Neural cell (in vitro differentiated cells): ENCODE measurements around the gene POLR2C. TPM values are rescaled to one million over a fixed set of nuclear protein-coding genes. Genes with fewer than 3 reads are reported as not detected.
"Not testable (repeated sequence)": the region's sequence is repeated elsewhere in the genome, so short reads cannot be mapped to it uniquely, and the experiment has no call there.

ENCODE experiments used
- H2AFZ ChIP-seq: fragments of 200-600, 300-800 bp; sonication (generic), shearing (Covaris generic); 2 replicates; pipeline ENCODE4 v1.6.0; 2014; ENCODE audit warnings: low read depth, mild to moderate bottlenecking, antibody characterized with exemption, low read length, moderate library complexity
- H3F3A ChIP-seq: fragments of 200-600 bp; shearing (Covaris generic); 2 replicates; pipeline ENCODE4 v1.6.1; 2016; ENCODE audit warnings: mild to moderate bottlenecking, moderate library complexity, mixed read lengths, antibody characterized with exemption, low read length; ENCODE audit not compliant: insufficient read depth, poor library complexity, severe bottlenecking
- H3K27ac ChIP-seq: fragments of 200-600, 300-800 bp; sonication (generic), shearing (Covaris generic); 2 replicates; pipeline ENCODE4 v1.5.1; 2014; ENCODE audit warnings: mild to moderate bottlenecking, low read length, moderate library complexity
- H3K27me3 ChIP-seq: fragments of 300-800, 200-600 bp; sonication (generic), shearing (Covaris generic); 2 replicates; pipeline ENCODE4 v1.6.0; 2014; ENCODE audit warnings: mild to moderate bottlenecking, low read depth, low read length, moderate library complexity; ENCODE audit not compliant: insufficient read depth
- H3K36me3 ChIP-seq: fragments of 300-800, 200-600 bp; sonication (generic), shearing (Covaris generic); 2 replicates; pipeline ENCODE4 v1.5.1; 2014; ENCODE audit warnings: mild to moderate bottlenecking, antibody characterized with exemption, low read length, moderate library complexity; ENCODE audit not compliant: insufficient read depth
- H3K4me2 ChIP-seq: fragments of 300-800, 200-600 bp; sonication (generic), shearing (Covaris generic); 2 replicates; pipeline ENCODE4 v1.6.0; 2014; ENCODE audit warnings: mild to moderate bottlenecking, low read length
- H3K4me3 ChIP-seq: fragments of 300-800, 200-600 bp; sonication (generic), shearing (Covaris generic); 2 replicates; pipeline ENCODE4 v1.5.1; 2014; ENCODE audit warnings: mild to moderate bottlenecking, low read length, moderate library complexity
- H3K79me2 ChIP-seq: fragments of 200-600 bp; shearing (Covaris generic); replicated peaks from 2 replicates; pipeline ENCODE4 v1.6.0; 2014; ENCODE audit warnings: mild to moderate bottlenecking, low read length, moderate library complexity; ENCODE audit not compliant: insufficient read depth
- H3K9ac ChIP-seq: fragments of 300-800, 200-600 bp; sonication (generic), shearing (Covaris generic); 2 replicates; pipeline ENCODE4 v1.6.1; 2016; ENCODE audit warnings: mild to moderate bottlenecking, low read length, mixed read lengths
- H3K9me2 ChIP-seq: fragments of 200-600 bp; shearing (Covaris generic); 2 replicates; pipeline ENCODE4 v1.6.1; 2016; ENCODE audit warnings: mild to moderate bottlenecking, low read length, mixed read lengths; ENCODE audit not compliant: insufficient read depth
- H3K9me3 ChIP-seq: fragments of 200-600, 300-800 bp; sonication (generic), shearing (Covaris generic); 2 replicates; pipeline ENCODE4 v1.6.1; 2016; ENCODE audit warnings: mild to moderate bottlenecking, mixed run types, low read length, moderate library complexity, mixed read lengths
- H4K20me1 ChIP-seq: fragments of 200-600 bp; shearing (Covaris generic); 2 replicates; pipeline ENCODE4 v1.6.1; 2016; ENCODE audit warnings: mild to moderate bottlenecking, mixed run types; ENCODE audit not compliant: insufficient read depth
- CTCF ChIP-seq: fragments of 450-650 bp; IDR thresholded peaks from 2 replicates; pipeline ENCODE4 v1.5.1; 2014; ENCODE audit warnings: antibody characterized with exemption, mild to moderate bottlenecking, moderate library complexity; ENCODE audit not compliant: poor library complexity, severe bottlenecking
- EP300 ChIP-seq: fragments of 450-650 bp; conservative IDR thresholded peaks from 2 replicates; pipeline ENCODE4 v1.6.1; 2014; ENCODE audit warnings: antibody characterized with exemption, mild to moderate bottlenecking, moderate library complexity; ENCODE audit not compliant: poor library complexity, severe bottlenecking
- EZH2 ChIP-seq: fragments of 200-600, 300-800 bp; shearing (Covaris generic), sonication (generic); IDR thresholded peaks from 2 replicates; pipeline ENCODE4 v1.6.1; 2014; ENCODE audit warnings: antibody characterized with exemption, low read length, borderline replicate concordance, mild to moderate bottlenecking; ENCODE audit not compliant: insufficient read depth, poor library complexity, severe bottlenecking
- MXI1 ChIP-seq: fragments of 450-650 bp; conservative IDR thresholded peaks from 2 replicates; pipeline ENCODE4 v1.6.1; 2014; ENCODE audit warnings: antibody characterized with exemption, mild to moderate bottlenecking; ENCODE audit not compliant: poor library complexity, severe bottlenecking
- POLR2AphosphoS5 ChIP-seq: IDR thresholded peaks from 2 replicates; pipeline ENCODE4 v1.6.1; 2012
- RAD21 ChIP-seq: fragments of 450-650 bp; conservative IDR thresholded peaks from 2 replicates; pipeline ENCODE4 v1.6.1; 2014; ENCODE audit warnings: antibody characterized with exemption, mild to moderate bottlenecking, moderate library complexity
- REST ChIP-seq: IDR thresholded peaks from 2 replicates; pipeline ENCODE4 v1.6.1; 2012; ENCODE audit warnings: borderline replicate concordance
- SMC3 ChIP-seq: fragments of 450-650 bp; conservative IDR thresholded peaks from 2 replicates; pipeline ENCODE4 v1.6.1; 2014; ENCODE audit warnings: antibody characterized with exemption, mild to moderate bottlenecking, moderate library complexity; ENCODE audit not compliant: poor library complexity
- TAF1 ChIP-seq: IDR thresholded peaks from 2 replicates; pipeline ENCODE4 v1.6.1; 2012; ENCODE audit warnings: low read depth
- polyA plus RNA-seq: library from polyadenylated mRNA; depleted of rRNA; stranded (reverse); fragments of >200 nt; gene quantifications from 2 replicates; pipeline ENCODE4 v1.2.3, GENCODE V29; 2014

The POLR2C gene
- polyA plus RNA-seq, 1 donor from 2014 or later: 109 TPM

GRCh38 chr16:57497121-57497520 lies 34.6 kb downstream of the POLR2C start:
- Histone ChIP-seq H3K4me2 (no peak overlapping the region), H4K20me1 (no peaks in the 10 kb centered on the region), H3F3A (no peaks in the 10 kb centered on the region), H3K4me3 (no peak overlapping the region), H3K79me2 (no peaks in the 10 kb centered on the region), H3K9me3 (no peaks in the 10 kb centered on the region), H3K27me3 (no peaks in the 10 kb centered on the region), H3K9me2 (no peaks in the 10 kb centered on the region), H3K9ac (no peak overlapping the region), H3K27ac (no peak overlapping the region), H2AFZ (no peak overlapping the region), H3K36me3 (no peaks in the 10 kb centered on the region)
- TF ChIP-seq SMC3 (no peak), EP300 (no peak), RAD21 (no peak), MXI1 (no peak), TAF1 (no peak), EZH2 (no peak), CTCF (no peak), REST (no peak), POLR2AphosphoS5 (no peak)

- Histone ChIP-seq H3K4me3 (no peak overlapping the region), H3F3A (no peaks in the 10 kb centered on the region), H3K79me2 (no peaks in the 10 kb centered on the region), H3K4me2 (no peak overlapping the region), H3K9me2 (no peaks in the 10 kb centered on the region), H3K9ac (no peak overlapping the region), H3K27ac (no peak overlapping the region), H3K9me3 (no peaks in the 10 kb centered on the region), H2AFZ (no peak overlapping the region), H3K36me3 (no peaks in the 10 kb centered on the region), H3K27me3 (no peaks in the 10 kb centered on the region), H4K20me1 (no peaks in the 10 kb centered on the region)
- no peak for TF ChIP-seq EZH2
- no peak for TF ChIP-seq REST
- TF ChIP-seq RAD21: no peak
- no peak for TF ChIP-seq SMC3
- no peak for TF ChIP-seq EP300
- TF ChIP-seq TAF1: no peak
- no peak for TF ChIP-seq MXI1
- no peak for TF ChIP-seq CTCF
- TF ChIP-seq POLR2AphosphoS5: no peak
These were observed 35.6 kb downstream of the POLR2C start for GRCh38 chr16:57498031-57498430.

- not testable (repeated sequence) for H4K20me1 ChIP-seq, H3K27me3 ChIP-seq
These were observed 37.5 kb downstream of the POLR2C start for GRCh38 chr16:57499941-57500340.

More at GRCh38 chr16:57499941-57500340, 37.5 kb downstream of the POLR2C start:
- H3K9me2 ChIP-seq, H3K4me3 ChIP-seq, H3K36me3 ChIP-seq, H3K4me2 ChIP-seq, H3K27ac ChIP-seq, H3K9me3 ChIP-seq, H3K79me2 ChIP-seq, H3F3A ChIP-seq, H2AFZ ChIP-seq, H3K9ac ChIP-seq: not testable (repeated sequence)
